GM10248 (cell line): ENCODE results near the gene SF1.
A peak's percentile ranks its signal among the peaks of the same experiment; 100 is the strongest.

ENCODE experiments used
- CTCF ChIA-PET: fragments of 300-600 bp; sonication (Branson Sonifier 250); formaldehyde crosslinking; extraction: SDS; loops from one replicate; lab custom pipeline; 2021; ENCODE audit warnings: antibody characterized with exemption; lab: Yijun Ruan, JAX
- POLR2A ChIA-PET: fragments of 350-650 bp; sonication (Branson Sonifier 250); formaldehyde crosslinking; extraction: SDS; loops from one replicate; lab custom pipeline; 2020; ENCODE audit warnings: antibody characterized with exemption; lab: Yijun Ruan, JAX
- DNase-seq: peaks from one replicate; pipeline ENCODE4 v3.0.0; 2012; ENCODE audit errors: extremely low spot score
- CTCF ChIP-seq: IDR thresholded peaks from 2 replicates; pipeline ENCODE4 v1.5.1; 2012; ENCODE audit warnings: mild to moderate bottlenecking, low read depth; ENCODE audit errors: extremely low read depth, missing control alignments, control extremely low read depth

SF1 gene

GRCh38 chr11:64768300-64768694, 10.0 kb downstream of the SF1 start:
- TF ChIP-seq CTCF: no peak
- ChIA-PET POLR2A (interaction anchor here (1.2 kb wide), 1 partner anchor 10 kb away, joined by 3 read pairs; no protein-coding TSS in a partner anchor), CTCF (interaction anchor here (0.7 to 1.9 kb wide), 11 partner anchors 8 to 104 kb away, joined by 3 to 9 read pairs (median 3); partner anchors contain the start of genes MAP4K2, PYGM, RASGRP2 and SF1)
- no peak for DNase-seq

DNA sequence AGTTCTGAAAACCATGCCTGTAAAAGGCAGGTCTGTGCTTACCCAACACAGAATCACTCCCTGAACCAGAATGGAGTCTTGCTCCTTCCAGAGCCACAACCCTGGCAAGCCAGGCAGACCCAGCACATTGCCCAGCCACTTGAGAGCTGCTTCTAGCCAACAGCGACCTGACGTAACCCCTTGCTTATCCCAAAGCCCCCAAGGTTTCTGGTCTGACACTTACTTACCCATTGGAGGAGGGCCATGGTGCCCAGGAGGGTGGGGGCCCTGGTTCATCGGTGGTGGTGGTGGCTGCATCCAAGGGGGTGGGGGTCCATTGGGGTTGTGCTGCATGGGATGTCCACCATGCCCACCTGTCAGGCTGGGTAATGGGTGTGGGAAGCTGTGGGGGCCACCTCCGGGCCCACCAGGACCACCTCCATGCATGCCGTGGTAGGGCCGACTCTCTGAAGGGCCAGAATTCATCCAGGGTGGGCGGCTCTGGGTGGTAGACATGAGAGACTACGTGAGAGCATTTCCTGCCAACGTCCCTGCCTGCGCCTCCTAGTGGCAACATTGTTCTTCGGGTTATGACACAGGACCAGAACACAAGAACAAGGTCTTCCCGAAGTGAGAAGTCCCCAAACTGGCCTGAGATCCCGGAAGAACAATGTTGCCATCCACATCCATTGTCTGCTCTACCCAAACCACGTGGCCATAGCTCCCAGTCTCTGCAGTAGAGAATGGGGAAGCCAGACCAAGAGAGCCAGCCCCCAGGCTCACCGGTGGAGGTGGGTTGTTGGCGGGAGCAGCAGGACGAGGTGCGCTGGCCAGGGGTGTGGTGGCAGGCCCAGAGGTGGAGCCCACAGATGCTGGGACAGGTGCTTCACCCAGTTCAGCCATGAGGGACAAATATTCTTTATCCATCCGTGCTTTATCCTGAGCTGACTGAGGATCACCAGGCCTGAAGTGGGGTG, 10.7 kb downstream of the SF1 start:
- CTCF ChIA-PET: interaction anchor here (0.7 to 1.9 kb wide), 11 partner anchors 8 to 105 kb away, joined by 3 to 9 read pairs (median 3); partner anchors contain the start of genes MAP4K2, PYGM, RASGRP2 and SF1
- POLR2A ChIA-PET: interaction anchor here (1.2 kb wide), 1 partner anchor 11 kb away, joined by 3 read pairs; no protein-coding TSS in a partner anchor
- TF ChIP-seq CTCF: peak; percentile 66
- DNase-seq: peak; percentile 50

GRCh38 chr11:64766881-64767280, 11.5 kb downstream of the SF1 start:
- ChIA-PET POLR2A (interaction anchor here (1.2 kb wide), 1 partner anchor 12 kb away, joined by 3 read pairs; no protein-coding TSS in a partner anchor), CTCF (interaction anchor here (0.7 to 1.9 kb wide), 4 partner anchors 7 to 30 kb away, joined by 3 to 9 read pairs (median 4); partner anchors contain the start of gene PYGM)
- no peak for TF ChIP-seq CTCF

GRCh38 chr11:64765851-64766665, 12.3 kb downstream of the SF1 start:
- ChIA-PET POLR2A (no interaction called here), CTCF (interaction anchor here (0.7 kb wide), 1 partner anchor 10 kb away, joined by 3 read pairs; no protein-coding TSS in a partner anchor)
- no peak for TF ChIP-seq CTCF
- peak; percentile 6 for DNase-seq

More at GRCh38 chr11:64766881-64767280, 11.5 kb downstream of the SF1 start:
- no peak for DNase-seq

DNA sequence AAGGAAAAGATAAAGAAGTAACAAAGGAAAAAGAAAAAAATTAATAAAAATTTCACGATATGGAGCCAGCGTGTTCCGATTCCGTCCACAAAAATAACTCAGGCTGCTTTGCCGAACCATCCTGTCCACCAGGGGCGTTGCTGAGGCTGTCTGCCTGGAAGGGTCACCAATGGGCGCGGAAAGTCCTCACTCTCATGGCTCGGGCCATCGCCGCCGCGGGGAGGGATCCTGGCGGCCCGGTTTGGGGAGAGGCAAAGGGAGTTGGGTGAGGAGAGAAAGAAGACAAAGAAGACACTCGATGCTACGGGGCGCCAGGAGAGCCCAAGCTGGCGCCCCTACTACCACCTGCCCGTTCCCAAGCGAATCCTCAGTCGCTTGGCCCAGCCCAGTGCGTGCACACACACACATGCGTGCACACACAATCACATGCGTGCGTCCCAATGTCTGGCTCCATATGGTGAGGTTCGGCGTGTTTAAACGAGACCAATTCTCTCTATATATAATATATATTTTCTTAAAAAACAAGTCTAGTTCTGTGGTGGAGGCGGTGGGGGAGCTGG, 13.0 kb downstream of the SF1 start:
- CTCF ChIA-PET: interaction anchor here (2.3 kb wide), 1 partner anchor 21 kb away, joined by 8 read pairs; the partner anchor contains the start of gene RASGRP2
- POLR2A ChIA-PET: no interaction called here
- TF ChIP-seq CTCF: no peak
- DNase-seq: no peak
